GM19099 (cell line): ENCODE results near the gene SCARB1.

Experiments
- POLR2A ChIP-seq: IDR thresholded peaks from 3 replicates; pipeline ENCODE4 v1.6.1; 2011; ENCODE audit warnings: low read depth; ENCODE audit not compliant: insufficient read length; ENCODE audit errors: extremely low read depth

Gene SCARB1

GRCh38 chr12:124762791-124763593 is 100.7 kb downstream of the SCARB1 start:
- TF ChIP-seq POLR2A = no peak

- no peak for TF ChIP-seq POLR2A
Measured at GRCh38 chr12:124762384-124762783, 101.3 kb downstream of the SCARB1 start.

GRCh38 chr12:124761871-124762270 is 101.8 kb downstream of the SCARB1 start:
- no peak for TF ChIP-seq POLR2A

- TF ChIP-seq POLR2A = no peak
Measured at GRCh38 chr12:124761056-124761455, 102.6 kb downstream of the SCARB1 start.

GRCh38 chr12:124760560-124760959 is 103.1 kb downstream of the SCARB1 start:
- TF ChIP-seq POLR2A = no peak

- TF ChIP-seq POLR2A = no peak
Measured at GRCh38 chr12:124759841-124760503, 103.7 kb downstream of the SCARB1 start.

- no peak for TF ChIP-seq POLR2A
Measured at GRCh38 chr12:124758266-124759220, 105.1 kb downstream of the SCARB1 start.

GRCh38 chr12:124757329-124757728 is 106.3 kb downstream of the SCARB1 start:
- TF ChIP-seq POLR2A = no peak

GRCh38 chr12:124756760-124757159 is 106.9 kb downstream of the SCARB1 start:
- TF ChIP-seq POLR2A = no peak

GRCh38 chr12:124756166-124756565 is 107.5 kb downstream of the SCARB1 start:
- no peak for TF ChIP-seq POLR2A

GRCh38 chr12:124755801-124756148 is 107.9 kb downstream of the SCARB1 start:
- no peak for TF ChIP-seq POLR2A

- TF ChIP-seq POLR2A = no peak
Measured at GRCh38 chr12:124754949-124755800, 108.5 kb downstream of the SCARB1 start.

- no peak for TF ChIP-seq POLR2A
Measured at GRCh38 chr12:124754491-124754890, 109.2 kb downstream of the SCARB1 start.

GRCh38 chr12:124753993-124754392 is 109.7 kb downstream of the SCARB1 start:
- no peak for TF ChIP-seq POLR2A

GRCh38 chr12:124753228-124753591 is 110.5 kb downstream of the SCARB1 start:
- no peak for TF ChIP-seq POLR2A
